Neutrophil (primary cell): ENCODE measurements around the gene PPM1L.
A peak's percentile ranks its signal among the peaks of the same experiment; 100 is the strongest.

ENCODE experiments used
- H3K27ac ChIP-seq: fragments of 200-600 bp; sonication (generic); 2 replicates; pipeline ENCODE4 v1.5.1; 2016; ENCODE audit warnings: mild to moderate bottlenecking, moderate library complexity
- H3K27me3 ChIP-seq: fragments of 200-600 bp; sonication (generic); 2 replicates; pipeline ENCODE4 v1.6.0; 2016; ENCODE audit warnings: mild to moderate bottlenecking
- H3K36me3 ChIP-seq: fragments of 200-600 bp; sonication (generic); 2 replicates; pipeline ENCODE4 v1.5.1; 2017
- H3K4me1 ChIP-seq, 2 experiments: fragments of 200-600 bp in 1 of 2; sonication (generic) in 1 of 2; 1 replicate in 1 of 2; 2 replicates in 1 of 2; pipeline versions ENCODE4 v1.5.1 to v1.6.1; 2013 to 2016; ENCODE audit warnings: low read depth in 1 of 2, low read length in 1 of 2, mild to moderate bottlenecking in 1 of 2, moderate library complexity in 1 of 2; ENCODE audit not compliant: control insufficient read depth in 1 of 2, insufficient read depth in 1 of 2
- H3K4me3 ChIP-seq, 2 experiments: fragments of 200-600 bp in 1 of 2; sonication (generic) in 1 of 2; 1 replicate in 1 of 2; 2 replicates in 1 of 2; pipeline ENCODE4 v1.5.1; 2013 to 2016; ENCODE audit warnings: low read depth in 1 of 2, low read length in 1 of 2, mild to moderate bottlenecking in 1 of 2, moderate library complexity in 1 of 2
- H3K9me3 ChIP-seq: fragments of 200-600 bp; sonication (generic); 2 replicates; pipeline ENCODE4 v1.5.1; 2016
- TF ChIP-seq, protein P1 (sequence below): fragments of 200-600 bp; sonication (generic); IDR thresholded peaks from 2 replicates; pipeline ENCODE4 v1.5.1; 2016; ENCODE audit warnings: antibody characterized with exemption

The PPM1L gene

GRCh38 chr3:160919942-160920341 is 163.9 kb downstream of the PPM1L start:
- H3K4me3 ChIP-seq, result no peak overlapping the region
- no peaks in the 10 kb centered on the region for H3K4me1 ChIP-seq
- TF ChIP-seq, protein P1, sequence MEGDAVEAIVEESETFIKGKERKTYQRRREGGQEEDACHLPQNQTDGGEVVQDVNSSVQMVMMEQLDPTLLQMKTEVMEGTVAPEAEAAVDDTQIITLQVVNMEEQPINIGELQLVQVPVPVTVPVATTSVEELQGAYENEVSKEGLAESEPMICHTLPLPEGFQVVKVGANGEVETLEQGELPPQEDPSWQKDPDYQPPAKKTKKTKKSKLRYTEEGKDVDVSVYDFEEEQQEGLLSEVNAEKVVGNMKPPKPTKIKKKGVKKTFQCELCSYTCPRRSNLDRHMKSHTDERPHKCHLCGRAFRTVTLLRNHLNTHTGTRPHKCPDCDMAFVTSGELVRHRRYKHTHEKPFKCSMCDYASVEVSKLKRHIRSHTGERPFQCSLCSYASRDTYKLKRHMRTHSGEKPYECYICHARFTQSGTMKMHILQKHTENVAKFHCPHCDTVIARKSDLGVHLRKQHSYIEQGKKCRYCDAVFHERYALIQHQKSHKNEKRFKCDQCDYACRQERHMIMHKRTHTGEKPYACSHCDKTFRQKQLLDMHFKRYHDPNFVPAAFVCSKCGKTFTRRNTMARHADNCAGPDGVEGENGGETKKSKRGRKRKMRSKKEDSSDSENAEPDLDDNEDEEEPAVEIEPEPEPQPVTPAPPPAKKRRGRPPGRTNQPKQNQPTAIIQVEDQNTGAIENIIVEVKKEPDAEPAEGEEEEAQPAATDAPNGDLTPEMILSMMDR, result no peak
- no peaks in the 10 kb centered on the region for H3K9me3 ChIP-seq
- no peaks in the 10 kb centered on the region for H3K27me3 ChIP-seq
- H3K27ac ChIP-seq, result no peak overlapping the region
- H3K36me3 ChIP-seq, result no peaks in the 10 kb centered on the region

GRCh38 chr3:160921020-160921635 is 165.1 kb downstream of the PPM1L start:
- Histone ChIP-seq H3K4me1 (no peaks in the 10 kb centered on the region), H3K27me3 (no peaks in the 10 kb centered on the region), H3K9me3 (no peaks in the 10 kb centered on the region), H3K27ac (no peak overlapping the region), H3K36me3 (no peaks in the 10 kb centered on the region), H3K4me3 (no peak overlapping the region)
- TF ChIP-seq, protein P1, result peak; percentile 31

DNA sequence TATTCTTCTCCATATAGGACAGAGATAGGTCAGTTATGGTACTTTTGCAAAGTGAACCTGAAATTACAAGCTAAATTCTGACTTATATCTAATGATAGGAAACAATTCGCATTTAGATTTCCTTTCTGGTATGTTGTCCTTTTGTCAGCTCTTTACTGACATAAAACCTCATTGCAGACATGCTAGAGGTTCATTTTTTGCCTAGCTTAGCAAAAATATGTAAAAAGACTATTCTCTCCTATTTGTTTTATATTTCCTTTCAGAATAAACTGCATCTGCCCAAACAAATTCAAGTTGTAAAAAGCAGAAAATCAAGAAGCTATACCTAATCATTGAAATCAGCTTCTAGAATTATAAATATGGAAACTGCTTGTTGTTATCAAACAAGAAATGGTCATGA is 168.7 kb downstream of the PPM1L start:
- H3K4me1 ChIP-seq, result no peaks in the 10 kb centered on the region
- H3K27me3 ChIP-seq, result no peaks in the 10 kb centered on the region
- no peaks in the 10 kb centered on the region for H3K36me3 ChIP-seq
- no peaks in the 10 kb centered on the region for H3K9me3 ChIP-seq
- TF ChIP-seq, protein P1, result no peak
- no peak overlapping the region for H3K27ac ChIP-seq
- no peak overlapping the region for H3K4me3 ChIP-seq

DNA sequence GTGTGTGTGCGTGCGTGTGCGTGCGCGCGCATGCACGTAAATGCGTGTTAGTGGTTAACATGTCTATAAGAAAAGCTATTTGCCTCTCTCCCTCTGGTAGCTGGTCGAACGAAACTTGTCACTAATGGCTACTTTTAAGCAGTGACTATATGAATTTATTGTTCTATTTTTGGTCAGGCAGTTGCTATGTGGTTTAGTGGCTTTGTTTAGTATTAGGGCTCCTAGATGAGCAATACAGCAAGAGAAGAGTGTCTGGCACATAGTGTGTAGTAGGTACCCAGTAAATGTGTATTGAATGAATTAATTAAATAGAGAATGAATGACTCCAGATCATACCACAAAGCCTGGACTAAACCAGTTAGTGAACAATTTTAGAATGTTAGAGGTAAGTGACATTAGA is 171.6 kb downstream of the PPM1L start:
- Histone ChIP-seq H3K4me1 (no peaks in the 10 kb centered on the region), H3K36me3 (no peaks in the 10 kb centered on the region), H3K27me3 (no peaks in the 10 kb centered on the region), H3K9me3 (no peaks in the 10 kb centered on the region), H3K4me3 (no peak overlapping the region), H3K27ac (no peak overlapping the region)
- TF ChIP-seq, protein P1, result no peak

DNA sequence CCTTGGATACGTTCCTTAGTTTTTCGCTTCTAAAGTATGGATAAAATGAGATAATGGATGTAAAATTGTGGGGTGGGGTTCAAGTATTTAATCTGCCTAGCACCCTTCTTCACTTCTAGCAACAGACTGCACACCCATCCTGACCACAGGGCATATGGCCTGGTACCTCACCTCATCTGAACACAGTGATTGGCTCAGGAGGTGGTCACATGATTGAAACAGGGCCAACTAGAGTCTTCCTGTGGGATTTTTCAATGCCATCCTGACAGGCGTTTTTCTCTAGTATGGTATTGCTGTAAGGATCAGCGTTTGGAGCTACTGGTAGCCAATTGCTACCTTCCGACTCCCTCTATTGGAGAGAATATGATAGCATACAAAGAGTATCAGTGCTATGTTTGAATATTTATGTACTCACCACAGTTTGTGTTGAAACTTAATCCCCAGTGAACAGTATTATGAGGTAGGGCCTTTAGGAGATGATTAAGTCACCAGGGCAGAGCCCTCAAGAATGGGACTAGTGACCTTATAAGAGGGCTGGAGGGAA is 172.2 kb downstream of the PPM1L start:
- no peaks in the 10 kb centered on the region for H3K27me3 ChIP-seq
- TF ChIP-seq, protein P1, result no peak
- no peaks in the 10 kb centered on the region for H3K36me3 ChIP-seq

More for the DNA sequence above, 172.2 kb downstream of the PPM1L start:
- Histone ChIP-seq H3K27ac (no peak overlapping the region), H3K4me1 (no peaks in the 10 kb centered on the region), H3K9me3 (no peaks in the 10 kb centered on the region), H3K4me3 (no peak overlapping the region)
